Calu3 (cell line): ENCODE measurements around the gene ZNF524. TPM values are rescaled to one million over a fixed set of nuclear protein-coding genes. Genes with fewer than 3 reads are reported as not detected.
A peak's percentile ranks its signal among the peaks of the same experiment; 100 is the strongest.

Experiments
- BruUV-seq: library from RNA; stranded (reverse); fragments of 400-500 nt; replicated peaks from 2 replicates; lab custom pipeline; 2021; lab: Mats Ljungman, UMichigan
- CTCF ChIA-PET: fragments of 300-600 bp; sonication (Branson Sonifier 250); formaldehyde crosslinking; loops from one replicate; lab custom pipeline; 2022; ENCODE audit warnings: antibody characterized with exemption; lab: Charles Lee
- DNase-seq: peaks from one replicate; pipeline ENCODE4 v3.0.0; 2022
- H3K27ac Mint-ChIP-seq: one replicate; pipeline ENCODE4 v1.8.0; 2022; ENCODE audit warnings: mixed read lengths; ENCODE audit not compliant: unreplicated experiment
- H3K27me3 Mint-ChIP-seq: one replicate; pipeline ENCODE4 v1.8.0; 2022; ENCODE audit warnings: mixed read lengths; ENCODE audit not compliant: unreplicated experiment
- H3K36me3 Mint-ChIP-seq: one replicate; pipeline ENCODE4 v1.8.0; 2022; ENCODE audit warnings: mild to moderate bottlenecking, moderate library complexity, mixed read lengths; ENCODE audit not compliant: insufficient read depth, unreplicated experiment
- H3K4me1 Mint-ChIP-seq: one replicate; pipeline ENCODE4 v1.8.0; 2022; ENCODE audit warnings: mild to moderate bottlenecking, low read depth, mixed read lengths; ENCODE audit not compliant: unreplicated experiment
- H3K4me3 Mint-ChIP-seq: one replicate; pipeline ENCODE4 v1.8.0; 2022; ENCODE audit warnings: mild to moderate bottlenecking, low read depth, moderate library complexity, mixed read lengths; ENCODE audit not compliant: unreplicated experiment
- H3K9me3 Mint-ChIP-seq: one replicate; pipeline ENCODE4 v1.8.0; 2022; ENCODE audit warnings: low read depth, mixed read lengths; ENCODE audit not compliant: unreplicated experiment
- intact Hi-C: fragments of 100-400 bp; cut with micrococcal nuclease; formaldehyde crosslinking; loops from one replicate; pipeline ENCODE4 v1.10.0; 2022; ENCODE audit not compliant: unreplicated experiment
- total RNA-seq: library from RNA; stranded (reverse); gene quantifications from 2 replicates; pipeline ENCODE4 v1.2.3, GENCODE V29; 2022
- TF ChIP-seq, protein P1 (sequence below): fragments of 200-600 bp; IDR thresholded peaks from one replicate; pipeline ENCODE4 v1.8.0; 2022; ENCODE audit warnings: antibody characterized with exemption; ENCODE audit not compliant: unreplicated experiment

Gene ZNF524
- total RNA-seq, 1 experiment from 2014 or later, result 18.5 TPM

GRCh38 chr19:55576746-55577145 lies 23.3 kb upstream of the ZNF524 start:
- TF ChIP-seq, protein P1, sequence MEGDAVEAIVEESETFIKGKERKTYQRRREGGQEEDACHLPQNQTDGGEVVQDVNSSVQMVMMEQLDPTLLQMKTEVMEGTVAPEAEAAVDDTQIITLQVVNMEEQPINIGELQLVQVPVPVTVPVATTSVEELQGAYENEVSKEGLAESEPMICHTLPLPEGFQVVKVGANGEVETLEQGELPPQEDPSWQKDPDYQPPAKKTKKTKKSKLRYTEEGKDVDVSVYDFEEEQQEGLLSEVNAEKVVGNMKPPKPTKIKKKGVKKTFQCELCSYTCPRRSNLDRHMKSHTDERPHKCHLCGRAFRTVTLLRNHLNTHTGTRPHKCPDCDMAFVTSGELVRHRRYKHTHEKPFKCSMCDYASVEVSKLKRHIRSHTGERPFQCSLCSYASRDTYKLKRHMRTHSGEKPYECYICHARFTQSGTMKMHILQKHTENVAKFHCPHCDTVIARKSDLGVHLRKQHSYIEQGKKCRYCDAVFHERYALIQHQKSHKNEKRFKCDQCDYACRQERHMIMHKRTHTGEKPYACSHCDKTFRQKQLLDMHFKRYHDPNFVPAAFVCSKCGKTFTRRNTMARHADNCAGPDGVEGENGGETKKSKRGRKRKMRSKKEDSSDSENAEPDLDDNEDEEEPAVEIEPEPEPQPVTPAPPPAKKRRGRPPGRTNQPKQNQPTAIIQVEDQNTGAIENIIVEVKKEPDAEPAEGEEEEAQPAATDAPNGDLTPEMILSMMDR, result no peak
- no peaks in the 10 kb centered on the region for H3K27me3 Mint-ChIP-seq
- no peak overlapping the region for H3K4me3 Mint-ChIP-seq
- intact Hi-C loops, result no loop called here
- CTCF ChIA-PET, result interaction anchor here (1.1 kb wide), 1 partner anchor 22 kb away, joined by 3 read pairs; the partner anchor contains the start of gene FIZ1
- H3K9me3 Mint-ChIP-seq, result no peaks in the 10 kb centered on the region
- no peak overlapping the region for H3K27ac Mint-ChIP-seq
- peaks cover 17% of the 10 kb centered on the region for H3K4me1 Mint-ChIP-seq
- no peak for DNase-seq
- no TSS peak for BruUV-seq
- peaks cover 28% of the 10 kb centered on the region for H3K36me3 Mint-ChIP-seq

DNA sequence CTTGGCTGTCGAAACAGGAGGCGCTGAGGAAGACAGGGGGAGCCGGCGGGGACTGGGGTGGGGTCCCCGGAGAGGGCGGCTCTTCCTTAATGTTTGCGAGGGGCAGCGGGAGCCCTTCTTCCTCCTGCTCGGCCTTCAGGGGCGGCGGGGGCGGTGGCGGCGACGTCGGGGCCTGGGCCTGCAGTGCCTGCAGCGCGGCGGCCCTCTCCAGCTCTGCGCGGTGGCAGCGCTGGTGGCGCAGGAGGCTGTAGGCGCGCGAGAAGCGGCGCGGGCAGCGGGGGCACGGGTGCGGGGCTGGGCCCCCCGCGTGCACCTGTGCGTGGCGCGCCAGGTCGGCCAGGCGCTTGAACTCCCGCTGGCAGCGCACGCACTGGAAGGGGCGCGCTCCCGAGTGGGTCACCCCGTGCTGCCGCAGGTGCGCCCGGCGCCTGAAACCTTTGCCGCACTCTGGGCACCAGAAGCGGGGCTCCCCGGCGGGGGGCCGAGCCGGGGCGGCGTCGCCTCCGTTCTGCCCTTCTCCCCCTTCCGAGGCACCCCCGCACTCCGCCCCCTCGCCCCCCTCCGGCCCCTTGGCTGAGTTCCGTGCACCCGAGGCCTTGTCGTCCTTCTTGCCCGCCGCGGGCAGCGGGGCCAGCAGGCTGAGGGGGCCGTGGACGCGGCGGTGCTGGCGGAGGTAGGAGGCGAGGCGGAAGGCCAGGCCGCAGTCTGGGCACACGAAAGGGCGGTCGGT lies 21.9 kb upstream of the ZNF524 start:
- no peak for DNase-seq
- Mint-ChIP-seq H3K27ac (no peak overlapping the region), H3K4me1 (peaks cover 22% of the 10 kb centered on the region), H3K36me3 (peaks cover 28% of the 10 kb centered on the region), H3K4me3 (no peak overlapping the region), H3K27me3 (no peaks in the 10 kb centered on the region), H3K9me3 (no peaks in the 10 kb centered on the region)
- TF ChIP-seq, protein P1, result no peak
- intact Hi-C loops, result no loop called here
- CTCF ChIA-PET, result no interaction called here
- no TSS peak for BruUV-seq

GRCh38 chr19:55578761-55579747 lies 21.0 kb upstream of the ZNF524 start:
- Mint-ChIP-seq H3K36me3 (peaks cover 28% of the 10 kb centered on the region), H3K27ac (peak overlapping the region; percentile 52), H3K27me3 (no peaks in the 10 kb centered on the region), H3K4me3 (peak overlapping the region; percentile 80), H3K4me1 (peaks cover 22% of the 10 kb centered on the region), H3K9me3 (no peaks in the 10 kb centered on the region)
- no peak for DNase-seq
- intact Hi-C loops, result no loop called here
- BruUV-seq, result no TSS peak
- TF ChIP-seq, protein P1, result no peak
- CTCF ChIA-PET, result no interaction called here

DNA sequence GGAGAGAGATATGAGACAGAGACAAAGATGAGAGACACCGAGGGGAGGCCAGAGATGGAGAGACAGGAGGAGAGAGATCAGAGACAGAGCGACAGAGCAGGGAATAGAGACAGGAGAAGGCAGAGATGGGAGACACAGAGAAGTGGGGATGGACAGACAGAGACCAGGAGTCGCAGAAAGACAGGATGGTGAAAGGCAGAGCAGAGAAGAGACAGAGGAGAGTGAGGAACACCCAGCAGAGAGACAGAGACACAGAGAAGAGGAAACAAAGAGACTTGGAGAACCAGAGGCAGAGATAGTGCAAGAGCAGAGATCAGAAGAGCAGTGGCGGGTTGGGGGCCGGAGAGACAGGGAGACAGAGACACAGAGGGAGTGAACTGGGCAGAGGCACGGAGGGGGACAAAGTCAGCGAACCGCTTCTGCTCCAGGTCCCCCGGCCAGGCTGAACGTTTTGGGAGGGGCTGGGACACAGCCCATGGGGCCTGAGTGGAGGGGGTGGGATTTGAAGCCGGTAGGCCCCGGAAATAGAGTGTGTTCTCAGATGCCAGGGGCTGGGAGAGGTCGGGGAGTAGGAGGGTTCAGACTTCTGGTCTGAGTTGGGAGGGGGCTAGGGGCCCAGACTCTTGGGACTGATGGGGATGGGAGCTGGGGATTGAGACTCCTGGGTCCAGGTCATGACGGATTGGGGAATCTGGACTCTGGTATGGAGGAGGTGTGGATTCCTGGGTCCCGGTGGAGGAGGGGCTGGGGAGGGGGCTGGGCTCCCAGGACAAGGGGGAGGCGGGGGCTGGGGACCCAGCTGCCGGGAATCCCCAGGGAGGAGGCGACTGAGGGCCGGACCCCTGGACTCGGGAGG lies 20.1 kb upstream of the ZNF524 start:
- Mint-ChIP-seq H3K4me3 (peak overlapping the region; percentile 80), H3K27ac (peak overlapping the region; percentile 52), H3K36me3 (peaks cover 28% of the 10 kb centered on the region), H3K9me3 (no peaks in the 10 kb centered on the region), H3K4me1 (peaks cover 22% of the 10 kb centered on the region), H3K27me3 (peaks cover 4% of the 10 kb centered on the region)
- TSS peak; percentile 30 for BruUV-seq
- CTCF ChIA-PET, result interaction anchor here (1.5 kb wide), 1 partner anchor 19 kb away, joined by 4 read pairs; the partner anchor contains the start of gene FIZ1
- no peak for DNase-seq
- intact Hi-C loops, result loop anchor here (5.0 kb wide), 1 partner anchor 33 kb away; the partner anchor contains the start of gene SBK3
- TF ChIP-seq, protein P1, result no peak
